ENCODE results near the gene PHF19.

The PHF19 gene

DNA sequence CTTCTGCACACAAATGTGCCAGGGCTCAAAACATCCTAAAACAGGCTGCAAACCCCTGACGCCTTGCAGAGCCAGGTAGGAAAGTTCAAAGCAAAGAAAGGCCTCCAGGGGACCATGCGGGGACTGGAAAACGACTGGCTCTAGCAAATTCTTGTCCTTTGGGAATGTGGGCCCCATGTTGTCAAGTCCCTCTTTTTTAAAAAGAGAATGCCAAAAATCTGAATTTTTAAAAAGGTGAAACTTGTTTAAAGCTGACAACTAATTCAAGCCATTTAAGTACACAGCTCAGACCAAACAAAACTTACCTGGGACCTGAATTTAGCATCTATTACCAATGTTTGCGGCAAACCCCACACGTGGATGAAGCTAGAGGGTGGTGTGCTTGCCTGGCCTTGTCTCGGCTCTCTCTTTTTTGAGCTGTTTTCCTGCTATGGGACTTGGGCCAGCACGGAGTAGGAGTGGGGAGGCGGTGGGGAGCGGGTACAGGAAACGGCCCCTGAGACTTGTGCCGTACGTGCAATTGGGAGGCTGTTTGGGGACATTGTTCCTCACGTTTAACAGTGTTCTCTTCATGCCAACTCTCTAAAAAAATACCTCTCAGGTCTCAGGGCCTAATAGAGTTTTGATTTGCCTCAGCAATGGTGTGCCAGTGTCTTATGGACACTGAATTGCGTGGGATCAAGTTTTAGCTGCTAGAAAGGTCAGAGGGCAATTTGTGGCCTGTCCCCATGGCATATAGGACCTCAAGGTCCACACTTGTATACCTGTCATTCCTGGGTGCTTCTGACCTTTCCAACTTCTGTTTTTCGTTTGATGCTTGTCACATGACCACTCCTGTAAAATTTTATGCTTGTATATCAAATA, 15.1 kb upstream of the PHF19 start:
- no peak for DNase-seq

DNA sequence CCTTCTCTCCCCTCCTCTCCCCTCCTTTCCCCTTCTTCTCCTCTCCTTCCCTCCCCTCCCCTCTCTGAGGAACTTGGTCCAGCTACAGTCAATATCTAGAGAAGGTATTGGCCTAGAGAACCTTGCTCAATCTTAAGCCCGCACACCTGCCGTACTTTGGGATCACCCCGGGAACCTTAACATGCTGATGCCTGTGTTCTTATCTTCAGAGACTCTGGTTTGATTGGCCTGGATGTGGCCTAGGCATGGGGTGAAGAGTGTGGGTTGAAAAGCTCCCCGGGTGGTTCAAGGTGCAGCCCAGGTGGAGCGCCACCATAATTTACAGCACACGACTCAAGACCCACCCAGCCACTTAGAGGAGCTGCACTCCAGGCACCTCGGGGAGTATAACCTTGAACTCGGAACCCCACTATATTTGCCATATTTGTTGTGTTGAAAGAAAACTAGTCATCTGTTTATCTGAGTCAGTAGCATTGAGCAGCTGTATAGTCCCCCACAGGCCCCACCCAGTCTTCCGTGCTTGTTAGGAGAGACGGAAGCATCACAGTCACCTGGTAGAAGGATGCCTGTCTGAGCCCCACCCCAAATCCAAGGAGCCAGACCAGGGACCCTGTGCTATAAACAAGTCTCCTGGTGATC, 14.4 kb upstream of the PHF19 start:
- DNase-seq: no peak

GRCh38 chr9:120890320-120891244, 13.6 kb upstream of the PHF19 start:
- DNase-seq: no peak

- DNase-seq: no peak
Observed at GRCh38 chr9:120889606-120890271, 12.8 kb upstream of the PHF19 start.

DNA sequence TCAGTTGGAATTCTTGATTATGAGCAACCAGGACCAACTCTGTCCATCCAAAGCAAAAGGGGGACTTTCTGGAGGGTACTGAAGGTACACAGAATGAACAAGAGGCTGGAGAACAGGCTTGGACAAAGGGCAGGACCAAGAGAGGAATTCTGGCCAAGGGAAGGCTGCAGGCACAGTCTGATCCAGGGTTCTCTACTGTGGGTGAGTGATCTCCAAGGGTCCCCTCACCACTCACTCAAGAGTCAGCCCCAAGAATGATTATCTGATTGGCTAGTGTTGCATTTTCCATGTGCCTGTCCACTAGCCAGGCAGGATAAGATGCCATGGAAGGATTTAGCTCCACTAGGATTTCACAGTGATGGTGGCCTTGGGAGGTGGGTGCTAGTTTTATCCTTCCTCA, 11.6 kb upstream of the PHF19 start:
- DNase-seq: no peak

DNA sequence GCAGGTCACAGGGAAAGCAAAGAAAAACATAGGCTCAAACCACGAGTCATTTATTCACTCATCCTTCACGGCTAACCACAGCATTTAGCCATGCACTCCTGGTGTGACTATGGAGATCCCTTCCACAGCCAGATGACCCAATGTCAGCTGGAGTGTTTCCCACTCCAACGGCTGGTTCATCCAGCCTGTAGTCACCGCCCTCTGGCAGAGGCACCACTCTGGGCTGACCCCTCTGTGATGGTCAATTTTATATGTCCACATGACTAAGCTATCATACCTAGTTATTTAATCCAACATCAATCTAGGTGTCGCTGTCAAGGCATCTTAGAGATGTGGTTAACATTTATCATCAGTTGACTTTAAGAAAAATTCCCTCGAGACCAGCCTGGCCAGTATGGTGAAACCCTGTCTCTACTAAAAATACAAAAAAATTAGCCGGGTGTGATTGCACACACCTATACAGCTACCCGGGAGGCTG, 9.5 kb upstream of the PHF19 start:
- DNase-seq: peak; percentile 60

DNA sequence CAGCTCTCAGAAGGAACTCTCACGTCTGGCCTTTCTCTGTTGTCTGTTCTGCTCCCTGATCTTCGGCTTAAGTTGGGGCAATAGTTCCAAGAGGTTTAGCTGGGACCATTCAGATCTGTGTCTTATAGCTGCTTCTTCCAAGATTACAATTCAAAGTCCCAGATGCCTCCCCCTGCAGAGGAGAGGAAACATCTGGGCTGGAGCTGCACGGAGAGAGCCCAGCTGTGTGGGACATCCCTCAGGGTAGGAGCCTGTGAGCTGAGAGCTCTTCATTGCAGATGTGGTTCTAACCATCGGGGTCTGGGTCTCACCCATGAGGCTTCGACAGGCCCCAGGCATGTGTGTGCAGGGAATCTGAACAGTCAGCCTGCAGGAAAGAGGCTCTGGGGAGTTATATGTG, 9.0 kb upstream of the PHF19 start:
- DNase-seq: no peak

GRCh38 chr9:120885457-120885856, 8.5 kb upstream of the PHF19 start:
- no peak for DNase-seq

- no peak for DNase-seq
Observed at GRCh38 chr9:120883608-120883996, 6.6 kb upstream of the PHF19 start.

GRCh38 chr9:120882935-120883607, 6.1 kb upstream of the PHF19 start:
- no peak for DNase-seq

DNA sequence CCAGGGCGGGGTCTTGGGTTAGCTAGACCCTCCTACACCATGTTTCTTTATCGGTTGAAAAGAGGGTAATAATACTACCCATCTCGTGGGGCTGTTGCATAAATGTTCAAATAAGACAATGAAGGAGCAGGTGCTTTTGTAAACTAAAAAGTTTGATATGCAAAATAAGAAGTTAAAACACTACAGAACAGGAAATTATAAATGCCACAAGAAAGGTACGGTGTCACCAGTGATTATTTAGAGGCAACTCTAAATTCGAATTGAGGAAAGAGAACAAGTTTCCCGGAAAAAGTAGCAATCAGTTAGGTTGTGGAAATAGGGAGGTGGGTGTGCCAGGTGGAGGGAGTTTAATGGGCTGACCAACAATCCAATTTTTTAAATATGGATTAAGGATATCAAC, 2.5 kb upstream of the PHF19 start:
- DNase-seq: no peak

- no peak for DNase-seq
Observed at GRCh38 chr9:120878188-120879130, 1.5 kb upstream of the PHF19 start.

- peak; percentile 80 for DNase-seq
Observed at GRCh38 chr9:120877276-120878034, 467 bp upstream of the PHF19 start.

GRCh38 chr9:120875954-120876841, 790 bp downstream of the PHF19 start:
- peak; percentile 96 for DNase-seq

GRCh38 chr9:120875643-120875953, 1.4 kb downstream of the PHF19 start:
- DNase-seq: no peak

GRCh38 chr9:120875195-120875565, 1.8 kb downstream of the PHF19 start:
- no peak for DNase-seq

DNA sequence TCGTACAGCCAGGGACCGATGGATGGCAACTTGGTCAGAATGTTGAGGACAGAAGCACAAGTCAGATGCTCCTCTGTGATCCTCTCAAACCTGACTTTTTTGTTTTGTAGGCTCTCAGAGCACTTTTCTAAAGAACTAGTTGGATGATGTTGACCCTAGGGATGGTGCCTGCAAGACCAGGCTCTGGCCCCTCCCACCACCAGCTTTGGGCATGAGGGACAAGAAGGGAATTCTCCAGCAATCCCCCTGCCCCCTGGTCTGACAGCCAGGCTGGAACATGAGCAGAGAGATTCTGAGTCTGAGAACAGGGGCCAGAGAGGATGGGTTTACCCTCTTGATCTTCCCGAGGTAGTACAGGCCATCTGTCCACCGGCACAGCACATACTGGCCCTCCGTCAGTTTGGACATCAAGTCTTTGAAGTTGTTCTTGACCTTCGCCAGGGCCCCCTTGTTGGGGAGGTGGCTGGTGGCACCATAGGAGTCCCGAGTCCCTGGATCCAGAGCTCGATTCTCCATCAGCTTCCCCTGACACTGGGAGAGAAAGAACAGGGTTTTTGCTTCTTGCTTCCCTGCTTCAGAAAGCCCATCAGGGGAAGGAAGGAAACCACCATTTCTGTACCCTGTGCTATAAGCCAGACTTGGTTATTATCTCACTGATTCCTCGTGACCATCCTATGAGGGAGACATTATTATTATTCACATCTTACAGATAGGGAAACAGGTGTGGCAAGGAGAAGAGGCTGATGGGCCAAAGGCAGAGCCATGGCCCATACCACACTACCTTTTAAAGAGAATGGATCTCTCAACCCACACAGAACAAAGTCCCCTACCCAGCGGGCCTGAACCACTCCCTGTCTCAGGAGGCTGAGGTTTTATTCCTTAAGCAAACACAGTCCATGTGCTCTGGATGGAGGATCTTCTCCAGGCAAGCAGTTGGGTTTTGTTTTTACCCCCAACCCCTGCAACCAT, 2.5 kb downstream of the PHF19 start:
- no peak for DNase-seq

DNA sequence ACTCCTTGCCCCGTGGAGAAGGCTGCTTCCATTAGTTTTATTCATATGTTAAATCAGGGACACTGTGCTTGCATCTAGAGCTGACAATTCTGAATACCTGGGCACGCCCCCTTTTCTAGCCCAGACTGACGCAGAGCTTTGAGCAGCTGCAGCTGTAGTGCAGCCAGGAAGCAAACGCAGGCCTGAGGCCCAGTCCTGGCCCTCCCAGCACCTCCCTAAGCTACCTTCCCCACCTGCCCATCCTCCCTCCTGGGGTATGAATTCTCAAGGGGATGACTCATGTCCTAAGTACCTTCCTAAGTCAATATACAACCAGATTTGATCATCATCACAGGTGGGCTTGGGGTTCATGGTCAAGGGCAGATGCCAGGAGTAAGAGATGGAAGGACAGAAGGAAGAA, 3.5 kb downstream of the PHF19 start:
- peak; percentile 21 for DNase-seq

Measured in fibroblast of skin of right biceps (primary cell).